Ishikawa (cell line): ENCODE results near the gene TFAP2C.

Experiments used
- CEBPB ChIP-seq: IDR thresholded peaks from 2 replicates; pipeline ENCODE4 v1.6.1; 2012
- CREB1 ChIP-seq: IDR thresholded peaks from 2 replicates; pipeline ENCODE4 v1.6.1; 2012; ENCODE audit warnings: low read depth
- EGR1 ChIP-seq: IDR thresholded peaks from 2 replicates; pipeline ENCODE4 v1.6.1; 2012
- EP300 ChIP-seq: IDR thresholded peaks from 2 replicates; pipeline ENCODE4 v1.6.1; 2012; ENCODE audit warnings: borderline replicate concordance
- FOXM1 ChIP-seq: IDR thresholded peaks from 2 replicates; pipeline ENCODE4 v1.6.1; 2012; ENCODE audit warnings: low read depth, borderline replicate concordance
- NFIC ChIP-seq: IDR thresholded peaks from 2 replicates; pipeline ENCODE4 v1.6.1; 2012
- RAD21 ChIP-seq: IDR thresholded peaks from 2 replicates; pipeline ENCODE4 v1.6.1; 2012; ENCODE audit warnings: low read depth
- TAF1 ChIP-seq: IDR thresholded peaks from 2 replicates; pipeline ENCODE4 v1.6.1; 2012; ENCODE audit warnings: low read depth, mild to moderate bottlenecking
- TCF12 ChIP-seq: IDR thresholded peaks from 2 replicates; pipeline ENCODE4 v1.6.1; 2012; ENCODE audit warnings: low read depth
- TEAD4 ChIP-seq: IDR thresholded peaks from 2 replicates; pipeline ENCODE4 v1.6.1; 2012
- YY1 ChIP-seq: IDR thresholded peaks from 2 replicates; pipeline ENCODE4 v1.6.1; 2012; ENCODE audit warnings: low read depth
- ZBTB7A ChIP-seq: IDR thresholded peaks from 2 replicates; pipeline ENCODE4 v1.6.1; 2012; ENCODE audit warnings: low read depth
- TF ChIP-seq, protein P1 (sequence below): IDR thresholded peaks from 2 replicates; pipeline ENCODE4 v1.6.1; 2012
- TF ChIP-seq, protein P2 (sequence below): IDR thresholded peaks from 2 replicates; pipeline ENCODE4 v1.6.1; 2012; ENCODE audit warnings: low read depth, mild to moderate bottlenecking
- TF ChIP-seq, protein P3 (sequence below): IDR thresholded peaks from 2 replicates; pipeline ENCODE4 v1.6.1; 2012

TFAP2C gene

DNA sequence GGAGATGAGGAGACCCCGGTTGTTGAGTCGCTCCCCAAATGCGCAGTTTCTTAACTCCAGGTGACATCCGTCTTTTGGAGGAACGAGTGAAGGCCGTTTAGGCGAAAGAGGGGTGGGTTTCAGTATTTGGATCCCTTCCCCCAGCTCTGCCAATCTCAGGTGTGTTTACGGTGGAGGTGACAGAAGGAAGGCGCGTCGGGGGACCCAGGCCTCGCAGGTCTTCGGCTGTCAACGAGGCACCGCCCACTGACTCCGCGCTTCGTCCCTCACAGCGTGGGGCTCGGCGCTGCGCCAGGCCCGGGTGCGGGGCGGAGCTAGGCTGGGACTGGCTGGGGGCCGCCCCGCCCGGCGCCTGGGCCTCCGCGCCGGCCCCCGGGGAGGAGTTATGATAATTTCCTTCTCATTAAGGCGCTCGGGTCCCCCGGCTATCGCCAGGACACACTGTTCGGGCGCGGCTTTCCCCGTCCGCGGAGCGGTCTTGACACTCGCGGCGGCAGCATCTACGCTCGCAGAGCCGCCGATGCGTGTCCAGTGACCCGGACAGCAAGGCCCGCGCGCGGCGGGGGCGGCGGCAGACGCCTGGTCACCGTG lies at the start of gene TFAP2C:
TFAP2C (plus strand) TSS at position 434 of the 591 bp plus-strand sequence. CDS start 239 bp downstream, outside the sequence.
- TF ChIP-seq ZBTB7A (no peak; the same call in 1 of the 2 replicates), TAF1 (peak; percentile 18; the same call in 1 of the 2 replicates), NFIC (peak; percentile 83)
- TF ChIP-seq, protein P1, sequence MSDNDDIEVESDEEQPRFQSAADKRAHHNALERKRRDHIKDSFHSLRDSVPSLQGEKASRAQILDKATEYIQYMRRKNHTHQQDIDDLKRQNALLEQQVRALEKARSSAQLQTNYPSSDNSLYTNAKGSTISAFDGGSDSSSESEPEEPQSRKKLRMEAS, result peak; percentile 89

DNA sequence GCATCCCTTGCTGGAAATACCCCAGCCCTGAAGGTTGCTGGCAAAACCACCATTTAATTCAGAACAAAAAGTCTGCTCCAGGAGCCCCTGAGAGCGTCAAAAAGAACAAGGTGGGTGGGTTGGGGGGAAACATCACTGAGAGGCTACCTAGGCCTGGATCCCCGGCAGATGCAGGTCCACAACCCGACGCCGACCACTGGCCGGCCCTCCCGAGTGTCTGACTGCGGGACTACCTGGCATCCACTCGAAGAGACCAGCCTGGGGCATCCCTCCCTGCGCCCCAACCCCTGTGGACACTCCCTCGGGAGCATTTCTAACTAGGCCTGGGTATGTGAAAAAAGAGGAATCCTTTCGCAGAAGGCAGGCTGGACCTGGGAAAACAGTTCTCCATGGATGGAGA lies 48.9 kb upstream of the TFAP2C start:
- TF ChIP-seq CEBPB (no peak), YY1 (no peak), RAD21 (no peak), TEAD4 (no peak), ZBTB7A (no peak), TAF1 (no peak), FOXM1 (no peak), EP300 (no peak), CREB1 (no peak), TCF12 (no peak), NFIC (no peak), EGR1 (no peak)
- TF ChIP-seq, protein P2, sequence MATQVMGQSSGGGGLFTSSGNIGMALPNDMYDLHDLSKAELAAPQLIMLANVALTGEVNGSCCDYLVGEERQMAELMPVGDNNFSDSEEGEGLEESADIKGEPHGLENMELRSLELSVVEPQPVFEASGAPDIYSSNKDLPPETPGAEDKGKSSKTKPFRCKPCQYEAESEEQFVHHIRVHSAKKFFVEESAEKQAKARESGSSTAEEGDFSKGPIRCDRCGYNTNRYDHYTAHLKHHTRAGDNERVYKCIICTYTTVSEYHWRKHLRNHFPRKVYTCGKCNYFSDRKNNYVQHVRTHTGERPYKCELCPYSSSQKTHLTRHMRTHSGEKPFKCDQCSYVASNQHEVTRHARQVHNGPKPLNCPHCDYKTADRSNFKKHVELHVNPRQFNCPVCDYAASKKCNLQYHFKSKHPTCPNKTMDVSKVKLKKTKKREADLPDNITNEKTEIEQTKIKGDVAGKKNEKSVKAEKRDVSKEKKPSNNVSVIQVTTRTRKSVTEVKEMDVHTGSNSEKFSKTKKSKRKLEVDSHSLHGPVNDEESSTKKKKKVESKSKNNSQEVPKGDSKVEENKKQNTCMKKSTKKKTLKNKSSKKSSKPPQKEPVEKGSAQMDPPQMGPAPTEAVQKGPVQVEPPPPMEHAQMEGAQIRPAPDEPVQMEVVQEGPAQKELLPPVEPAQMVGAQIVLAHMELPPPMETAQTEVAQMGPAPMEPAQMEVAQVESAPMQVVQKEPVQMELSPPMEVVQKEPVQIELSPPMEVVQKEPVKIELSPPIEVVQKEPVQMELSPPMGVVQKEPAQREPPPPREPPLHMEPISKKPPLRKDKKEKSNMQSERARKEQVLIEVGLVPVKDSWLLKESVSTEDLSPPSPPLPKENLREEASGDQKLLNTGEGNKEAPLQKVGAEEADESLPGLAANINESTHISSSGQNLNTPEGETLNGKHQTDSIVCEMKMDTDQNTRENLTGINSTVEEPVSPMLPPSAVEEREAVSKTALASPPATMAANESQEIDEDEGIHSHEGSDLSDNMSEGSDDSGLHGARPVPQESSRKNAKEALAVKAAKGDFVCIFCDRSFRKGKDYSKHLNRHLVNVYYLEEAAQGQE, result no peak
- TF ChIP-seq, protein P1, result no peak
- TF ChIP-seq, protein P3, sequence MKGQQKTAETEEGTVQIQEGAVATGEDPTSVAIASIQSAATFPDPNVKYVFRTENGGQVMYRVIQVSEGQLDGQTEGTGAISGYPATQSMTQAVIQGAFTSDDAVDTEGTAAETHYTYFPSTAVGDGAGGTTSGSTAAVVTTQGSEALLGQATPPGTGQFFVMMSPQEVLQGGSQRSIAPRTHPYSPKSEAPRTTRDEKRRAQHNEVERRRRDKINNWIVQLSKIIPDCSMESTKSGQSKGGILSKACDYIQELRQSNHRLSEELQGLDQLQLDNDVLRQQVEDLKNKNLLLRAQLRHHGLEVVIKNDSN, result no peak

DNA sequence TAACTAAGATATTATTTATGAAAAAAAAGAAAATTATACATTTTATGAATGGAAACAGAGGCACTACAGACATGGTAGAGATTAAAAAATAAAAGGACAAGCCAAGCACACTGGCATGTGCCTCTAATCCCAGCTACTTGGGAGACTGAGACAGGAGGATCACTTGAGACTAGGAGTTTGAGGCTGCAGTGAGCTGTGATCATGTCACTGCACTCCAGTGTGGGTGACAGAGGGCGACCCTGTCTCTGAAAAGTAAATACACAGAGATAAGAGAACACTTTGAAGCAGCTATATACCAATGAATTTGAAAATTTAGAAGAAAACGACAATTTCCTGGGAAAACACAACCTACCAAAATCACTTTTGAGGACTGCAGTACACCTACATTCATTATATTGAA lies 47.4 kb upstream of the TFAP2C start:
- no peak for TF ChIP-seq NFIC
- no peak for TF ChIP-seq TEAD4
- no peak for TF ChIP-seq YY1
- TF ChIP-seq, protein P3, result no peak

DNA sequence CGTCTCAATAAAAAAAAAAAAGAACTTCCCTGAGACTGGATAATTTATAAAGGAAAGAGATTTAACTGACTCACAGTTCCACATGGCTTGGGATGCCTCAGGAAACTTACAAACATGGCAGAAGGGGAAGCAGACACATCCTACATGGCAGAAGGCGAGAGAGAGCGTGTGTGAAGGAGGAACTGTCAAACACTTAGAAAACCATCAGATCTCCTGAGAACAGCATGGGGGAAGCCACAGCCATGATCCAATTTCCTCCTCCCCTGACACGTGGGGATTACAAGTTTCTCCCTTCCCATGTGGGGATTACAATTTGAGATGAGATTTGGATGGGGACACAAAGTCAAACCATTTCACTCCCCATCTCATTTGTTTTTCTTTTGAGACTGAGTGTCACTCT lies 46.6 kb upstream of the TFAP2C start:
- TF ChIP-seq CEBPB (no peak), NFIC (no peak), TCF12 (no peak)
- TF ChIP-seq, protein P1, result no peak

DNA sequence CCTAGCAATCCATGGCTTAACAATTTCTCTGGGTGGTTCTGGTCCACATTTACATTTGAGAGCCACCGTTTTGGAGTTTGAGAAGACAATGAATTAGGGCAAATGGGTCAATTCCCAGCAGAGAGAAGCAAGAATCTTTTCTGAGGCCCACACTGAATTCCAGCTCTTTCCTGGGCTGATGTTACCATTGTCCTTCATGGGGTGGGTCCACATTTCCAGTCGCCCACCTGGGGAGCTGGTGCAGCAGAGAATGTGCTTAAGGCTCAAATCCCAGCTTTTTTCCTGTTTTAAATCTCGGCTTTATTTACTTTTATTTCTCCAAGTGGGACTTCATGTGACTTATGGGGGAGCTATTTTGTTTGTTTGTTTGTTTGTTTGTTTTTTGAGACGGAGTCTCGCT lies 44.2 kb upstream of the TFAP2C start:
- TF ChIP-seq RAD21, result no peak
- TF ChIP-seq, protein P3, result no peak
- TF ChIP-seq, protein P2, result no peak
- no peak for TF ChIP-seq EP300
- TF ChIP-seq, protein P1, result no peak
- no peak for TF ChIP-seq TCF12
